AG08396 (cell line): ENCODE data around the gene MAPK4.
"Not testable (repeated sequence)": the region's sequence is repeated elsewhere in the genome, so short reads cannot be mapped to it uniquely, and the experiment has no call there.

Experiments used
- DNase-seq: peaks from one replicate; pipeline ENCODE4 v3.0.0; 2012; ENCODE audit warnings: low spot score, mixed read lengths

Gene MAPK4

GRCh38 chr18:50573679-50574078, 13.8 kb downstream of the MAPK4 start:
- no peak for DNase-seq

DNA sequence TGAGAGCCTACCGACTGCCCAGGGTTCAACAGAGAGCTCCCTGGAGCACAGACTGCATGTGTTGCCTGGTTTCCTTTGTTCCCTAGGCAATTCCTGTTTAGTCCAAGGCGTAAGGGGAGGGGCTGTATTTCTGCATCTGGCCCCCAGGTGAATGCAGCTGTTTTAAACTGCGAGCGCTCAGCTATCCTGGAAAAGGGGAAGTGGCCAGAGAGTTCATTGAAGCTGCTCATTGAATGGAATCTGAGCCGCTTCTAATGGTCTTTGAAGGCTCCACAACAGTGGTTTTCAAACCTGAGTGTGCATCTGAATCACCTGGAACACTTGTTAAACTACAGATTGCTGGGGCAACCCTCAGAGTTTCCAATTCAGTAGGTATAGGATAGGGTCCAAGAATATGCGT, 18.1 kb downstream of the MAPK4 start:
- DNase-seq = no peak

DNA sequence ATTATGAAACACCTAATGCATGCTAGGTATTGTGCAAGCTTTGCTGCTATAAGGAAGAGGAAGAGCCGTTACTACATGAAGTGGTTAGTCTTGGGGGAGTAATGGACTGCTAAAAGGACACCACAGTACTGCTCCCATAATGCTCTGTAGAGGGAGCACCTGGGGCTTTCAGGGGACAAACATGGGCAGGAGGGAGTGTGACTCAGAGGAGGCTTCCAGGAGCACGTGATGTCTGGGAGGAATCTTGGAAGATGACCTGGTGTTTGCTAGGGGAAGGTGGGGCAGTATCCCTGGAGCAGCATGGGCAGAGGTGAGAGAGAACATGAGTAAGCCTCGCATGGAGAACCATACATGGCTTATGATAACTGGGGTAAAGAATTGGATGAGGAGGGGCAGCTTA, 18.8 kb downstream of the MAPK4 start:
- no peak for DNase-seq

GRCh38 chr18:50579061-50579774, 19.3 kb downstream of the MAPK4 start:
- no peak for DNase-seq

GRCh38 chr18:50581517-50581916, 21.6 kb downstream of the MAPK4 start:
- no peak for DNase-seq

GRCh38 chr18:50582500-50582899, 22.6 kb downstream of the MAPK4 start:
- DNase-seq = no peak

DNA sequence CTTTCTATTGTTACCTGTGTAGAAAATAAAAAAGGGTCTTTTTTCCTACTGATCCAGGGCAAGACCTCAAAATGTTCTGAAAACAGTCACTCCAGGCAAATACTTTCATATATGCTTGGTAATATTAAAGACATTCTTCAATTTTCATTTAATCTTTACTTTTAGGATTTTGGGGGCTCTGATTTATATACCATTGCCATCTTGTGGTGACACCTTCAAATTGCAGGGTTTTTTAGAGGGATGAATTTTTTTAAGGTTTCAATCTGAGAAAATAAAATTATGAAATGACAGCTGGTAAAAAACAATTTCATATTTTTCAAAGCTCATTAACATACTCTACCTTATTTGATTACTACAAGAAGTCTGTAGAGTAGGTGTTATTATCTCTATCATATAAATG, 26.8 kb downstream of the MAPK4 start:
- DNase-seq = no peak

GRCh38 chr18:50590593-50590992, 30.7 kb downstream of the MAPK4 start:
- no peak for DNase-seq

- no peak for DNase-seq
Measured at GRCh38 chr18:50594012-50594411, 34.1 kb downstream of the MAPK4 start.

GRCh38 chr18:50594942-50595341, 35.1 kb downstream of the MAPK4 start:
- DNase-seq = no peak

- DNase-seq = no peak
Measured at GRCh38 chr18:50602466-50602865, 42.6 kb downstream of the MAPK4 start.

- DNase-seq = no peak
Measured at GRCh38 chr18:50606609-50607008, 46.7 kb downstream of the MAPK4 start.

DNA sequence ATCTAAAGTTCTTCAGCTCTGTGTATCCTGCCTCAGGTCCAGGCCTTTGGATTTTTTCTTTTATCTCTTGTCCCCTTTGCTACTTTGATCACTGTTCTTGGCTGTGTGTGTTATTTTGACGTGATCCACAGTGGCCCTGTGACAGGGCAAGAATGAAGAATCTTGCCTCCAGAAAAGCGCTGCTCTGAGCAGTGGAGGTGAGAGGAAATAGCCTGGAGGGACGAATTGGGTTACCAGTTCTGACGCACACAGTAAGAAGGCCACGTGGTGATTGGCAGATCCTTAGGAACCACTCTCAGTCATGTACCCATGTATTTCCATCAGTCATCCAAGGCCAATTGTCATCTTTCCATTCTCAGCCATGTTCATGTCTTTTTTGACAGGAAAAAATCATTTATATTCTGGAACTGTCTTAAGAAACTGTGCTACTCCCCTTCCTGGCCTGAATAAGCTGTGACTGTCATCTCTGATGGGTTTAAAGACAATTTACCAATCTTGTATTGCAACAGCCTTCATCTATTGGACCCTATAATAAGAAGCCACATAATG, 47.6 kb downstream of the MAPK4 start:
- no peak for DNase-seq

DNA sequence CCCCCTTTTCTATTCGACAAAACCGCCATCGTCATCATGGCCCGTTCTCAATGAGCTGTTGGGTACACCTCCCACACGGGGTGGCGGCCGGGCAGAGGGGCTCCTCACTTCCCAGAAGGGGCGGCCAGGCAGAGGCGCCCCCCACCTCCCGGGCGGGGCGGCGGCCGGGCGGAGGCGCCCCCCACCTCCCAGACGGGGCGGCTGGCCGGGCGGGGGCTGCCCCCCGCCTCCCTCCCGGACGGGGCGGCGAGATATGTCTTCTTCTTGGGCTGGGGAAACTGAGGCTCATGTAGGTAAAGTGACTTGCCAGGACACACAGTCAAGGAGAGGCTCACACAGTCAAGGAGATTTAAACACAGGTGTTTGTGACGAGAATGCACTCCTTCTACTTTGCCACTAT, 49.3 kb downstream of the MAPK4 start:
- not testable (repeated sequence) for DNase-seq

DNA sequence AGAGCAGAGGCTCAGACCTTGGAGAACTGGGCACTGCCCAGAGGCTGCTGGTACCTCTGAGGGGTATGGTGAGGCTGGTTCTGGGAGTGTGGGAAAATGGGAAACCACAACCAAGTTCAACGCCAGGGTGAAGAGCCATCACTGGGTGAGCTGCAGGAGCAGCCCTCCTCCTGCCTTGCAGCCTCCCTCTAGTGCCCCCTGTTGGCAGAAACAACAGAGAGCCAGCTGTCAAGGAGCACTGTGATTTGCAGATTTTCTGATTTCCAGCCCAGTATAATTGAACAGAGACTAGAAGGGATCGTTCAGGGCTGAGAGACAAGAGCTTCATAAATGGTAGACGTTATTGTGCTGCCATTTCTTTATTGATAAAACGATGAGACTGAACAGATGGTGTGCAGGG, 50.5 kb downstream of the MAPK4 start:
- DNase-seq = no peak

DNA sequence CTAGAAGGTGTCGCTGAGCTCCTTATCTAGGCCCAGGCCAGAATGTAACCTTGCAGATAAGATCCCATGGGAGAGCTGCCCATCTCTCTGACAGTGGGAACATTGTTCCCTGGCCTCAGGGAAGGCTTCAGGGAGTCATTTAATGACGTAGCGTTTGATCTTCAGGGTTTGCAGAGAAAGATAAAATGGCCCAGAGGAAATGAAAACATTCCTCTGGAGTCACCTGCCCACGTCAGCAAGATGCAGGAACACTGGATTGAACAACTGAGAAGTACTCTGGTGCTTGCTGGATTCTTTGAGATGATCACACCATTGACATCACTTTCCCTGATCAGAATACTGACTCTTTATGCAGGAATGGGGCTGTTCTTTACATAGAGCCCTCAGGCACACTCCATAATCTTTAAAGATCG, 51.6 kb downstream of the MAPK4 start:
- no peak for DNase-seq

DNA sequence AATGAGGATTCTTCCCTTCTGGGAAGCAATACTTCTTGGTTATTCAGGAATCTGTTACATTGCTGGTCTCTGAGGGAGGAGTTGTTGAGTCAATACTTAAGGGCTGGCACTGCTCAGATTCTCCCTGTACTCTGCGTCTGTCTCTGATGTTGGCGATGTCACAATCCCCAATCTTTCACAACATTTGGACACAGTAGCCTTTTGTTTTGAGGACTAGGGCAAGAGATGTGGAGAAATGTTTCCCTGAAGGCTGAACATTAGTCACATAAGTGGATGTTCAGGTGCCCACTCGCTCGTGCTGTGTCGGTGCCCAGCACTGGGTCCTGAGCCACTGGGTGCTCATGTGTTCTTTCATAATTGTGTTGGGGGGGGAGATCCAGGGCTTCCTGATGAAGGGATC, 55.0 kb downstream of the MAPK4 start:
- no peak for DNase-seq

- no peak for DNase-seq
Measured at GRCh38 chr18:50616484-50617048, 56.7 kb downstream of the MAPK4 start.

- no peak for DNase-seq
Measured at GRCh38 chr18:50619861-50620275, 60.0 kb downstream of the MAPK4 start.

- no peak for DNase-seq
Measured at GRCh38 chr18:50620319-50620718, 60.4 kb downstream of the MAPK4 start.

DNA sequence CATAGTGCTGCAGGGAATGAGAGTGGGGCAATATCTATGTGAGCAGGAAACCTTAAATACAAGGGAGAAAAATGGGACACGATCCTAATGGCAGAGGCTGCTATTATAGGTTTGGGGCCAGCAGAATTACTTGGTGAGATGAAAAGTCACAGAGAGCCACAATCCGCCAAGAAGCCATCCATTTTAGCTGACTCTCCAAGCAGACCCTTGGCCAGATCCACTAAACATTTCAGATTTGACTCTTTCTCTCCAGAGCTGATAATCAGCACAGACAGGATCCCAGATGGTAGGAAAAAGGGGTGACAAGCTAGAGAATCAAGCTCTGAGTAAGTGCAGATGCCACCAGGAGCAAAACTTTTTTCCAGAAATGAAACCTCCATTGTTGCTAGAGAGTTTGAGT, 61.5 kb downstream of the MAPK4 start:
- DNase-seq = no peak

GRCh38 chr18:50622320-50622719, 62.4 kb downstream of the MAPK4 start:
- DNase-seq = no peak

DNA sequence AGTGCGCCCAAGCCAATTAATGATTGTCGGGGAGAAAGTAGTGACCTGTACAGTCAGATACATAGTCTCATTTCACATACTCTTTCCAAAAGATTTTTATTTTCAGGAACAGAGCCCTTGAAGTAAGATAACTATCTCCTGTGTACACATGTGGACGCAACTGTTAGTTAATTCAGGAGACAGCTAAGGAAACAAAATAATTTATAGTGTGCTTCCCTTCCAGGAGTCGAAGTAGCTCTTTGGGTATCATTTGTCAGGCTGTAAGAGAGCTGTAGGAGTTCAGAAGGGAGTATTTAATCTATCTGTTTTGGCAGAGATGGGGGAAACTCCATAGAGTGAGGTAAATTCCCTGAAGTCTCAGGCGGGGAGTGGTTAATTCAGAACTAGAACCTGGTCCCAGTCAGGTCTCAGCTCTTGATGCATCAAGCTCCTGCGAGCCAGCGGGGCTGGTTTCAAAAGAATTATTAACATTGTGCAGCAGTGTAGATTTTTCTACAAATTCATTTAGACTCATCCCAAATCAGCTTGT, 63.0 kb downstream of the MAPK4 start:
- DNase-seq = no peak
